ENCODE data around the gene PCDHA10.
"Not testable (repeated sequence)": the region's sequence is repeated elsewhere in the genome, so short reads cannot be mapped to it uniquely, and the experiment has no call there.

DNA sequence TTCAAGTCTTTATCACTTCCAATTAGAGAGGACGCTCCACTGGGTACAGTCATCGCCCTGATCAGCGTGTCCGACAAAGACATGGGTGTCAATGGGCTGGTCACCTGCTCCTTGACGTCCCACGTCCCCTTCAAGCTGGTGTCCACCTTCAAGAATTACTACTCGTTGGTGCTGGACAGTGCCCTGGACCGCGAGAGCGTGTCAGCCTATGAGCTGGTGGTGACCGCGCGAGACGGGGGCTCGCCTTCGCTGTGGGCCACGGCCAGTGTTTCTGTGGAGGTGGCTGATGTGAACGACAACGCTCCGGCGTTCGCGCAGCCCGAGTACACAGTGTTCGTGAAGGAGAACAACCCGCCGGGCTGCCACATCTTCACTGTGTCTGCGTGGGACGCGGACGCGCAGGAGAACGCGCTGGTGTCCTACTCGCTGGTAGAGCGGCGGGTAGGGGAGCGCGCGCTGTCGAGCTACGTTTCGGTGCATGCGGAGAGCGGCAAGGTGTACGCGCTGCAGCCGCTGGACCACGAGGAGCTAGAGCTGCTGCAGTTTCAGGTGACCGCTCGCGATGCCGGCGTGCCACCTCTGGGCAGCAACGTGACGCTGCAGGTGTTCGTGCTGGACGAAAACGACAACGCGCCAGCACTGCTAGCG is 47.3 kb upstream of the PCDHA10 start:
- TF ChIP-seq, protein P1, sequence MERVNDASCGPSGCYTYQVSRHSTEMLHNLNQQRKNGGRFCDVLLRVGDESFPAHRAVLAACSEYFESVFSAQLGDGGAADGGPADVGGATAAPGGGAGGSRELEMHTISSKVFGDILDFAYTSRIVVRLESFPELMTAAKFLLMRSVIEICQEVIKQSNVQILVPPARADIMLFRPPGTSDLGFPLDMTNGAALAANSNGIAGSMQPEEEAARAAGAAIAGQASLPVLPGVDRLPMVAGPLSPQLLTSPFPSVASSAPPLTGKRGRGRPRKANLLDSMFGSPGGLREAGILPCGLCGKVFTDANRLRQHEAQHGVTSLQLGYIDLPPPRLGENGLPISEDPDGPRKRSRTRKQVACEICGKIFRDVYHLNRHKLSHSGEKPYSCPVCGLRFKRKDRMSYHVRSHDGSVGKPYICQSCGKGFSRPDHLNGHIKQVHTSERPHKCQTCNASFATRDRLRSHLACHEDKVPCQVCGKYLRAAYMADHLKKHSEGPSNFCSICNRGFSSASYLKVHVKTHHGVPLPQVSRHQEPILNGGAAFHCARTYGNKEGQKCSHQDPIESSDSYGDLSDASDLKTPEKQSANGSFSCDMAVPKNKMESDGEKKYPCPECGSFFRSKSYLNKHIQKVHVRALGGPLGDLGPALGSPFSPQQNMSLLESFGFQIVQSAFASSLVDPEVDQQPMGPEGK (CRISPR knock-in tag; IDR thresholded peaks at IDR 0.05; ENCODE audit: borderline replicate concordance) = not testable (repeated sequence)
- TF ChIP-seq SNAI2, ESRRG, ISL1, ZFP30, RARB, GLIS3 (CRISPR knock-in tag; IDR thresholded peaks at IDR 0.05): not testable (repeated sequence)
